GM18861 (cell line): ENCODE data around the gene TBL1Y.
"Not testable (repeated sequence)": the region's sequence is repeated elsewhere in the genome, so short reads cannot be mapped to it uniquely, and the experiment has no call there.

Experiments
- ATAC-seq: cut with Tn5 transposase; IDR thresholded peaks from one replicate; pipeline ENCODE4 v1.9.1; 2021; ENCODE audit not compliant: unreplicated experiment

The TBL1Y gene

DNA sequence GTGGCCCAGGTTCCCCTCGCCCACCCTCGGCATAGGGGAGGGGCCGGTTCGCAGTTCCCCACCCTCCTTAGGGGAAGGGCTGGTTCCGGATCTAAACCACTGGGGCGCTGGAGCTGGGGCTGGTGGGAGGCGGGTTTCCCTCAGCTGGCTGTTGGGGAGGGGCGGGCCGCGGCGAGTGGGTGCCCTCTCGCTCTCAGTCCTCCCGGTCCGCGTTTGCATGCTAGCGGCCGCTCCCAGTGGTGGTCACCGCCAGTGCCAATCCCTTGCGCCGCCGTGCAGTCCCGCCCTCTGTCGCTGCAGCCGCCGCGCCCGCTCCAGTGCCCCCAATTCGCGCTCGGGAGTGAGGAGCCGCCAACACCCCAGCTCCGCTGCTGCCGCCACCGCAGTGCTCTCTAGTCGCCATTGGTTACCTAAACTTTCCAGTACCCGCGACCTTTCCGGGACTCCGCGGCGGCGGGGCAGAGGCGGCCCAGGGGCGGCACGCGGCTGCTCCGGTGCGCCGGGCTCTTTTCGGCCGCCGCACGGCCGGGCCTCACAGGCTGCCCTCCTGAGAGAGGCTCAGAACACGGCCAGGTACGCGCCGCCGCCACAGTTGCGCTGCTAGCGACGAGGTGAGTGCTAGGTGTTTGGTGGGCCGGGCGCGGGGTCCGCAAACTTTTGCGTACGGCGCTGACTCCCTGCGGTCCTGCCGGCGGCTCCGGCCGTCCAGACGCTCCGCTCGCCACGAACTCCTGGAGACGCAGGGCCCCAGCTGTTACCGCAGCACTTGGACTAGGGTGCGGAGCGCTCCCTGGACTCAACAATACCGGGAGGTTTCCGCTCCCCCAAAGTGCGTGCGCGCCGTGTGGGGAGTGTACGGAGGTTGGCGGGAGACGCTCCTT lies at the start of gene TBL1Y:
TSS of gene TBL1Y (plus strand) at position 326 of the 881 bp plus-strand sequence. CDS start 114,388 bp downstream, outside the sequence.
- ATAC-seq = no peak

DNA sequence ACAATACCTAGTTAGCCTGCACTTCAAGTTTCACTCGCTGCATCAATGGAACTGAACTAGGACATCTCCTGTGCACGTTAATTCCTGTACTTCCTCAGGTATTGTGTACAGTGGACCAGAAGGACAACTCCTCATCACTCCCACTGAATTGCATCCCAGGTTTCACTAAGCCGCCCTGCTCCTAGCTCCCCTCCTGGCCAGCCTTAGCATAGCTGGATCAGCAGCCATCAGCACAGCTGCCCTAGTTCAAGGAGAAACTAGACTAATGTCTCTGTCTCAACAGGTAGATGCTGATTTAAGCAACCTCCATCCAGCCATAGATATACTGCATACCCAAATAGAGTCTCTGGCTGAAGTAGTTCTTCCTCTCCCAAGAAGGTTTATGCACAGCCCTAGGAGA lies 16.0 kb upstream of the TBL1Y start:
- no peak for ATAC-seq

DNA sequence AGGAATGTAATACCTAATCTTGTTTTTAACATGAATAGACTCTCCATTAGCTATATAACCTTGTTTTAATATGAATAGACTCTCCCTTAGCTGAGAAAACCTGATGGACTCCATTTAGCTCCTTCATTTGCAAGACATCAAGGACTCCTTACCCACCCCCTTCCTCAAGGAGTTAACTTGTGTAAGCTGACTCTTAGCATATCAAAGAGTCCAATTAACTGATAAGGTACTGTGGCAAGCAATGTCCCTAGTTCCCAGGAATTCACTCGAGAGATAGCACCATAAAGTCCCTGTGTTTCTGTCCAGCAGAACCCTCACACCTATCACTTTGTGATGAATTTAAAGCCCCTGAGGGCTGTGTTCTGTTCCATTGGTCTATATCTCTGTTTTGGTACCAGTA lies 15.3 kb upstream of the TBL1Y start:
- ATAC-seq = no peak

DNA sequence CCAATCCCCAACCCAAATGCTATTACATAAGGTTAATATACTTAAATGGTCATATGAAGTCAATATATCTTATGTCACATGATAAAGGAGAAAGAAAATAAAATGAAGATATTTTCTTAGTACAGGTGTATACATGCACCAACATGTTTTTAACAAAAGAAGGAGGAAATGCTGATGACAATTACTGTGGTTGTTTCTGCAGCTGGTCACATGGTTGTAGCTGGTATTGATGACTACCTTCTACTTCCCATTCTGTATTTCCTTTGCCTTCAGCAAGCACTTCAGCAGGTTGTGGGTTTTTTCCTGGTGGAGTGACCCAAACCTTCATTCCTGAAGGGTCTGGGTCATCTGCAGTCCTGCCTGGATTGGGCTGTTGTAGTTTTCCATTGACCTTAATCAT lies 8.4 kb upstream of the TBL1Y start:
- not testable (repeated sequence) for ATAC-seq

DNA sequence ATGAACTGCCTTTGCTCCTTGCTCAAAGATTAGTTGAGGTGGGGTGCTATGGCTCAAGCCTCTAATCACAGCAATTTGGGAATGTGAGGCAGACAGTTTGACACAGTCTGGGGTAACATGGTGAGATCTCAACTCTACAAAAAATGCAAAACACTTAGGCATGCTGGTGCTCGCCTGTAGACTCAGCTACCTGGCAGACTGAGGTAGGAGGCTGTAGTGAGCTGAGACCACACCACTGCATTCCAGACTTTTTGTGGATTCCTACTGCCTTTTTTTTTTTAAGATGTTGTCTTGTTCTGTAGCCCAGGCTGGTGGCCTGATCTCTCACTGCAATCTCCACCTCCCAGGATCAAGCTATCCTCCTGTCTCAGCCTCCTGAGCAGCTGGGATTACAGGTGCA lies 2.9 kb upstream of the TBL1Y start:
- no peak for ATAC-seq

DNA sequence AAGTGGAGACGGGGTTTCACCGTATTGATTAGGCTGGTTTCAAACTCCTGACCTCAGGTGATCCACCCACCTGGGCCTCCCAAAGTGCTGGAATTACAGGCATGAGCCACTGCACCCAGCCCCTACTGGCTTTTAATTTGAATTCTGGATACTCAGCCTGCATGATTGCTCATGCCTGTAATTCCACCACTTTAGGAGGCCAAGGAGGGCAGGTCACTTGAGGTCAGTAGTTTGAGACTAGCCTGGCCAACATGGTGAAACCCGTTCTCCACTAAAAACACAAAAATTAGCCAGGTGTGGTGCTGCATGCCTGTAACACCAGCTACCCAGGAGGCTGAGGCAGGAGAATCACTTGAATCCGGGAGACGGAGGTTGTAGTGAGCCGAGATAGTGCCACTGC lies 2.5 kb upstream of the TBL1Y start:
- ATAC-seq = not testable (repeated sequence)

DNA sequence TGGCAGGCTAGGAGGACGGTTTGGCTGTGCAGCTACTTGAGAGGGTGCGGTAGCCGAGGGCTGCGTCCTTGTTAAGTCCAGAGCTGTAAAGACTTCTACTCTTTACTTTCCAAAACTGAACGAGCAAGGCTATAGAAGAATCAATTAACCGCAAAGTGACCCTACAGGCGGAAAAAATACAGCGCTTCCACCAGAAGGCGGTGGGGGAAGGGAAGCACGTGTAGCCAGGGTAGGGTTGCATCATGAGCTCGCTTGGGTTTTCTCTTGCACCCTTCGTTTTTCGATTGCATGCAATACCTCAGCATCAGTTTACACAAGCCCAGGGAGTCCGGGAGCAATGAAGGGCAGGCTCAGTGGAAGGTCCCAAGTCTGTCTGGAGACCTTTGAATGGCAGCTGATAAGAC lies 1.4 kb upstream of the TBL1Y start:
- ATAC-seq = no peak

DNA sequence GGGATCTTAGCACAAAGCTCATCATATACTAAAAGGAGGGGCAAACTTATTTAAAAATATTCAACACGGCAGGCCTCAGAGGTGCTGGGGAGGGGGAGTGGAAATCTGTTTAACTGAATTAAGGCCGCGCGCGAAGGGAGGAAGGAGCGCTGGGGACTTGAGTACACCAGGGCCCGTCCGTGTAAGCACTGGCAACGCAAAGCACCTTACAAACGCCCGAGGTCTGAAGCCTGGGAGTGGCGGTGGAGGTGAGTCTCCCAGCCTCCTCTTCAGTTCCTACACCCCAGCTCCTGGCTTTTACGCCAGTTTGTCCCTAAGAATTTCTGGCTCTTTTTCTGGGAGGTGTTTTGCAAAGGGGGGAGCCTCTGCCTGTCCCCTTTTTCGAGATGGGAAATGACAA lies 641 bp upstream of the TBL1Y start:
- no peak for ATAC-seq

DNA sequence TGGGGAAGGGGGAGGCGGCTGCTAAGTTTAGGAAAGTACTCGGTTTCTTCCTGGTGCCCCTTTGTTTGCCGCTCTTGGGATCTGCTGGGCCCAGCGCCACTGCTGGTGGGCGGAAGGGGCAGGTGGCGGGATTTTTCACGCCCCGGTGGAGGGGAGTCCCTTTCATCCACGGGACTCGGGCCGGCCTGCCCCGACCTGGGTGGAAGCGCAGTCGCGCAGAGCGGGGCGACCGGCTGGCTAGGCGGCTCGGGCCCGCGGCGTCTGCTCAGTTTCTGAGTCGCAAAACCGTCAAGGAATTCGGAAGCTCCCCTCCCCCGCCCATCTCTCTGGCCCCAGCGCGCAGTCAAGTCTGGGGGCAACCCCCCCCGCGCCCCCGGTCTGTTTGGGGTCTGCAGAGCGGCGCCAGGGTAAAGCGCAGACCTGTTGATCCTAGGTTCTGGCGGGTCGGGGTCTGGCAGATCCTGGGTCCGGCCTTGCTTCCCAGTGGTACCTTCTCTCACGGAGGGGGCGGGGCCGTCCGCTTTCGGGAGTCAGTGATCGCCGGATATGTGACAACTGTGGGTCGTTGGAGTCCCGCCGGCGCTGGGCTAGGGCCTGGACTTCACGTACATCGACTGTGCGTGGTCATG lies 870 bp downstream of the TBL1Y start, which contains the start of gene AMELY:
TSS of gene AMELY (minus strand) at position 500 of the 629 bp plus-strand sequence. CDS start 39,144 bp downstream, outside the sequence.
- ATAC-seq = no peak

DNA sequence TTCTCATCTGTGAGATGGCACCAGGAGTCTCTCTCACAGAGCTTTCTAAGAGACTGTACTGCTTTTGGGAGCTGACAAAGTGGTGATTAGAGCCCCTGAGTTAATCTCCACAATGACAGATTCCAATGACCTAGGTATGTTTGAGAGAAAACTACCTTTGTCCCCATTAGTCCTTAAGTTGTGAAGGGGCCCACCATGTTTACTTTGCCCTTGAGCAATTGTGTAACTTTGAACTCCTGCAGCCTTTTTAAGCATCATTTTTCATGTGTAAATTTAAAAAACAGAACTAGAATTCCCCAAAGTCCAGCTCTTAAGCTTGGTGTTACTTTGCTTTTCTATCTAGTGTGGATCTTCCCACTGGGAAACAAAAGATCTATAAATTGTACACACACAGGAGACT lies 2.9 kb downstream of the TBL1Y start:
- no peak for ATAC-seq

DNA sequence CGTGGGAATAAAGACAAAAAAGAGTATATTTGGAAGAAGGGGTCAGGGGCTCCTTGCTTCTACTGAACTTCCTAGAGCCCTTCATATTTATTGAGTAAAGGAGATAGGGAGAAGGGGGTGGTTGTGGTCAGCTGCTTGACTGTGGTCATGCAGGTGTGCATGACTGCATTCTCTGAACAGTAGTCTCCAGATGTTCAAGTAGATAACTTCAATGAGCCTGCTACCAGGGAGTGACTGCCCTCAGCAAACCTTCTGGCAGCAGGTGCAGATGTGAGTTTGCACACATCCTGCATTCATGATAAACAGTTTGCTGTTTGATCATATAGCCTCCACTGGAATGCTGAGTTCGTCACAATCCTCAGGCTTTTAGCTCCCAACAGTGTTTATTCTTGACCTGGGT lies 10.6 kb downstream of the TBL1Y start:
- ATAC-seq = no peak

DNA sequence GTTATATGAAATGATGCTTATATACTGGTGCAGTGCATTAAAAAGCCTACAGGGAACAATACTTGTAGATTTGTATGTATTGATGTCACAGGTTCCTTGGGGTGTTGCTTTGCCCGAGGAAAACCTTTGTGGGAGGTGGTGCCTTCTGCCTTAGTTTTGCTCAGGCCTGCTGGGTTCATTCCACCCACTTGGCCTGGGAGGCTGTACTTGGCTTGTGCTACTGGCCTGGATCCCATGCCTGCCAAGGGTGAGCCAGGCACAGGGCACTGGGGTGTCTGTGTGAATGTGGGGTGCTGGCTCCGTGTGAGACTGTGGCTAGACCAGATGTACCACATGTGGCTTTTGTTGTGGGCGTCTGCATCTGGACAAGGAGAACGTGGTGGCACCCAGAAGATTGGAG lies 17.8 kb downstream of the TBL1Y start:
- ATAC-seq = no peak

DNA sequence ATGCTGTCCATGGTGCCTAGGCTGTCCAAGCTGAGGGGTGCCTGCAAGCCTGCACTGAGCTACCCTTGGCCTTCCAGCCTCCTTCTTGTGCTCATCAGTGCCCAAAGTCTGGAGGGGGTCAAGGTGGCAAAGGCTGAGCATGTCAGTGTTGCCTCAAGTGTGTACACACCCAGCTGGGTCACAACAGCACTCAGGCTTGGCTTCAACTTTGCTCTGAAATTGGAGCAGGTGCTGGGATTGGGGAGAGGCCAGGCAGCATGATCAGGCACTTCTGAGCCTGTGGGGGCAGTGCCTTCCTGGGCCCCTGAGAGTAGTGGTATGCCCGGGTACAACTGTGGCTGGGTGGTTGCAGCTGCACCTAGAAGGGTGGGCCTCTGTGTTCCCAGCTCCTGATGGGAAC lies 18.7 kb downstream of the TBL1Y start:
- ATAC-seq = no peak

DNA sequence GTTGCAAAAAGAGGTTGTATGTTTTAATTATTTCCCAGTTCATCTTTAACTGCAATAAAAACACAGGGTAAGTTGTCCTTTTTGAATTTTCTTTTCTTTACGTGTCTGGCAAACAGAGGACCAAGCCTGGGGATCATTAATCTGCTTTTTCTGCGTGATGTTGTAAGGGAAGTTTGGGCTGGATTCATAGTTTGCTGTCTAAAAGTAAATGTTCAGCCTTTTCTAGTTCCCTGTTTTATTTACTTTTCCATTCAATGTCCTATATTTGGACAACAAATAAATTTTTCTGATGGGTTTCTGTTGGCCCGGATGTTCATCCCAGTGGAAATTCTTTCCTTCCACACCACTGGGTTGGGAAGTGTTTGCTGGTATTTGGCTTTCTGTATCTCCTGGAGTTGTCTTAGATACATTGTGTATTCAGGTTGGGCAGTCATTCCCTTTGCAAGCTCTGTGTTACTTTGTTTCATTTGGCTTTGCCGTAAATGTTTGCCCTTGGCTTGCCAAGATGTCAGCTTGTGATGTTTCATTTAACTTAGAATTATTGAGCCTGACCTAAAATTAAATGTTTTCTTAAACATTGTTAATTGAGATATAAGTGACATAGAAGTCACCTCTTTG lies 21.4 kb downstream of the TBL1Y start:
- ATAC-seq = no peak

DNA sequence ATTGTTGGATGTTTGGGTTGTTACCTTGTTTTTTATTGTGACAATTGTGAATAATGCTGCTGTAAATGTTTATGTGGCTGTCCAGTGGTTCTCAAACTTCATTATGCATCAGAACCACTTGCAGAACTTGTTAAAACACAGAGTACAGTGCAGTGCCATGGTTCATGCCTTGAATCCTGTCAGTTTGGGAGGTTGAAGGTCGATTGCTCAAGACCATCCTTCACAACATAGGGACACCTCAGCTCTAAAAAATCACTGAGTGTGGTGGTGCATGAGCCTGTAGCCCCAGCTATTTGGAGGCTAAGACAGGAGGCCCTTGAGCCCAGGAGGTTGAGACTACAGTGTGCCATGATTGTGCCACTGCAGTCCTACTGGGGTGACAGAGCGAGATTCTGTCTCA lies 25.0 kb downstream of the TBL1Y start:
- no peak for ATAC-seq

DNA sequence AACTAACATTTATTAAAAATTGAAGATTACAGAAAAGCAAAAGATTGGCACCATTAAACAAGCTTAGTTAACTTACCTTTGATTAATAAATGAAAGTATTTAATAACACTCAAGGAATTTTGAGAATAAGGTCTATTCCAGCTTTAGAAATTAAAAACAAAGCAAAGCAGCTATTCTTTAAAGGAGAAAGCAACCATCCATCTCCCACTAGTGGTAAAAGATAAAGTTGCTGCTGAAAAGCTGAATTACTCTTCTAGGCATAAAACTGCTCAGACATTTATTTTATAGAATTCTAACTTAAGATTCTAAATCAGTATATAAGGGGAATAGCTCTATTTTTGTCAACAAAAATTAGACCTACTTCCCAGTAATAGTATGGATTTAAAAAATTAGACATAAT lies 37.2 kb downstream of the TBL1Y start:
- ATAC-seq = no peak

DNA sequence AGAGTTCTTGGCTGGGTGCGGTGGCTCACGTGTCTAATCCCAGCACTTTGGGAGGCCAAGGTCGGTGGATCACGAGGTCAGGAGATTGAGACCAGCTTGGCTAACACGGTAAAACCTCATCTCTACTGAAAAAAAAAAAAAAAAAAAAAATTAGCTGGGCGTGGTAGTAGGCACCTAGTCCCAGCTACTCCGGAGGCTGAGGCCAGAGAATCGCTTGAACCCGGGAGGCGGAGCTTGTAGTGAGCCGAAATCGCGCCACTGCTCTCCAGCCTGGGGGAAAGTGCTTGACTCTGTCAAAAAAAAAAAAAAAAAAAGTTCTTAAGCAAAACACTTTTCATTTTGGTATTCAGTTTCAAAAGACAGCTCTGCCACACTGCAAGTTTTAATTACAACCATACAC lies 37.9 kb downstream of the TBL1Y start:
- ATAC-seq = no peak

DNA sequence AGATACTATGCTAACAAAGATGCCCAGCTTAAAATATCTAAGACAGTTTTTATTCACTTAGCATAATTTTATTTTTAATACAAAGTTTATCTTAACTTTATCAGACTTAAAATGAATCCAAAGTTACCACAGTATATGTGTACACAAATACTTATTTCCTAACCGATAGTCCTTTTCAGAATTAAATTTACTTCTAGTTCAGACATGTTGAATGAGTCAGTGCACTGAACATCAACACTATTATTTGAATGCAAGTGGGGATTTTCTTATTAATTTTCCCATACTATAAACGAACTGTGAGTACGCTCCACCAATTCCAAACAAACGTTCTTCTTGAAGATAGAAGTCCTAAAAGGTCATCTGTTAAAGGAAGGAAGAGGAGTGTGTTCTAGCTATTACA lies 39.5 kb downstream of the TBL1Y start:
- no peak for ATAC-seq

DNA sequence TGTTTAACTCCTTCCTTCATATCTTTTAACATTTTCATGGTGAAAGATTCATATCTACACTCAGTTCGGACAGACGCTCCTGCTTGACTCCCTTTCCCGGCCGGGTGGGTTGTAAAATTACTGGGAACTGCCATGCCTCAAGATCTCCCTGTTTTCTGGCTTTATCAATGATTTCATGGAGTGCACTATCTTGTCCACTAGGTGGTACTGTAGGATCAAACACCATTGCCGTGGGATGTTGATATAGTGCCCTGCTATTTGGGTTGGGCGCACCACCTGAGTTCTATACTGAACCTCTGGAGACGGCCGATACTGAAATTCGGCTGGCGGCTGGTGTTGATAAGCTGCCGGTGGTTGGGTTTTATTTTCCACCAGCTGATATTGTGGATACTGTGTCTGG lies 54.2 kb downstream of the TBL1Y start:
- ATAC-seq = no peak

DNA sequence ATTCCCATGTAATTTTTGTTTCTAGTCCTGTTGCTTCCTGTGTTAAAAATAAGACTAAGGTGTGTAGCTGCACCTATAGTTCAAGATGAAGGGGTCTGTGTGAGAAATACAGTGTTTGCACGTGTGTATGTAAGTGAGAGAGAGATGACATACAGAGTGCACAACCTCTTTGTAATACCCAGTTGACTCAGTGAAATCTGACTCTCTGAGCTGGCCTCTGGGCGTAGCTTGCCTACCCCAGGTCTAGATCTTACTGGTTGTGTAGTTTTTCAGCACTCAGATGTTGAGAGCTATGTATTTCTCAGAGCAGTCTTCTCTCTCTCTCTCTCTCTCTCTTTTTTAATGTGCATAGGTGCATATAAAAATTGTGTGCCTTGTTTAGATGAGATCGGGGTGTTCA lies 56.0 kb downstream of the TBL1Y start:
- no peak for ATAC-seq

DNA sequence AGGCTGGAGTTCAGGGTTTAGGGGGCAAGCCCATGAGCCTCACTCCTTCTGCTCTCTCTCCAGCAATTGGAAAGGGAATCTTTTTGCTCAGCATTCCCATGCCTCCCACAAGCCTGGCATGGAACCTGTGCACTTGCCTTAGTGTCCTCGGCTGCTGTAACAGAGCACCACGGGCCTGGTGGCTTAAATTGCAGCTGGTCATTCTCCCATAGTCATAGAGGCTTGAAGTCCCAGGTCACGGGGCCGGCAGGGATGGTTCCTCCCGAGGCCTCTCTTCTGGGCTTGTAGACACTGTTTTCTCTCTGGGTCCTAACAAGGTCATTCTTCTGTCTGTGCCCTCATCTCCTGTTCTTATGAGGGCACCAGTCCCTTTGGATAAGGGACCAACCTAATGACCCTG lies 57.2 kb downstream of the TBL1Y start:
- no peak for ATAC-seq

DNA sequence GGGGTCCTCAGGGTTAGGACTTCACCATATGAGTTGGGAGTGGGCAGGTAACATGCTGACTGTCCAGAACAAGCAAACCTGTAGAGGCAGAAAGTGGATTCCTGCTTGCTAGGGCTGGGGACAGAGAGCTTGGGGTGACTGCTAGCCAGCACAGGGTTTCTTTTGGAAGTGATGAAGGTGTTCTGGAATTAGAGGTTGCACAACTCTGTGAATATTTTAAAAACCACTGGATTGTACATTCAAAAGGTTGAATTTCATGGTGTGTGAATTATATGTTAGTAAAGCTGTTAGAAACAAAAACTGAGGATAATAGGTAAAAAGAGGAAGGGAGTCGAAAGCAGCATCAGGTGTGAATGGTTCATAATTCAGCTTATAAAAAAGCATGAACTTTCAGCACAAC lies 57.7 kb downstream of the TBL1Y start:
- ATAC-seq = no peak
